Activated naive CD8-positive, alpha-beta T cell treated with anti-CD3 and anti-CD28 coated beads, Interleukin-2, amount 50 U/mL, for 16 hours (primary cell): ENCODE data around the gene NFKBIA.
"Not testable (repeated sequence)": the region's sequence is repeated elsewhere in the genome, so short reads cannot be mapped to it uniquely, and the experiment has no call there.

Experiments used
- DNase-seq: peaks from one replicate; pipeline ENCODE4 v3.0.0-alpha.2; 2020; ENCODE audit warnings: low read depth, low spot score

The NFKBIA gene

GRCh38 chr14:35404449-35405303 lies at the start of gene NFKBIA:
TSS of gene NFKBIA (minus strand) at chr14:35404749. CDS start at chr14:35404644, 105 bp downstream.
- DNase-seq, result peak; percentile 82

GRCh38 chr14:35446450-35446849 lies 41.9 kb upstream of the NFKBIA start:
- DNase-seq, result no peak

GRCh38 chr14:35444104-35444503 lies 39.6 kb upstream of the NFKBIA start:
- no peak for DNase-seq

GRCh38 chr14:35441160-35441559 lies 36.6 kb upstream of the NFKBIA start:
- no peak for DNase-seq

- no peak for DNase-seq
Measured at GRCh38 chr14:35438910-35439713, 34.6 kb upstream of the NFKBIA start.

- DNase-seq, result not testable (repeated sequence)
Measured at GRCh38 chr14:35438492-35438891, 33.9 kb upstream of the NFKBIA start.

- DNase-seq, result no peak
Measured at GRCh38 chr14:35435177-35435576, 30.6 kb upstream of the NFKBIA start.

- no peak for DNase-seq
Measured at GRCh38 chr14:35433826-35434225, 29.3 kb upstream of the NFKBIA start.

- no peak for DNase-seq
Measured at GRCh38 chr14:35430459-35431199, 26.1 kb upstream of the NFKBIA start.

GRCh38 chr14:35429951-35430350 lies 25.4 kb upstream of the NFKBIA start:
- no peak for DNase-seq

- DNase-seq, result no peak
Measured at GRCh38 chr14:35425850-35426249, 21.3 kb upstream of the NFKBIA start.

- no peak for DNase-seq
Measured at GRCh38 chr14:35423621-35424020, 19.1 kb upstream of the NFKBIA start.

- no peak for DNase-seq
Measured at GRCh38 chr14:35420036-35420811, 15.7 kb upstream of the NFKBIA start.

- DNase-seq, result no peak
Measured at GRCh38 chr14:35419429-35419841, 14.9 kb upstream of the NFKBIA start.

- DNase-seq, result no peak
Measured at GRCh38 chr14:35418093-35418492, 13.5 kb upstream of the NFKBIA start.

GRCh38 chr14:35416108-35416750 lies 11.7 kb upstream of the NFKBIA start:
- DNase-seq, result peak; percentile 44

- DNase-seq, result no peak
Measured at GRCh38 chr14:35414365-35414764, 9.8 kb upstream of the NFKBIA start.

GRCh38 chr14:35412272-35413056 lies 7.9 kb upstream of the NFKBIA start:
- DNase-seq, result no peak

- no peak for DNase-seq
Measured at GRCh38 chr14:35410858-35411257, 6.3 kb upstream of the NFKBIA start.

GRCh38 chr14:35409595-35409994 lies 5.0 kb upstream of the NFKBIA start:
- DNase-seq, result no peak
